B cell (primary cell): ENCODE measurements around the gene SMARCD3. TPM values are rescaled to one million over a fixed set of nuclear protein-coding genes. Genes with fewer than 3 reads are reported as not detected.

Source experiments
- ATAC-seq: fragments of 200-7000 bp; cut with Tn5 transposase; one replicate; pipeline ENCODE4 v1.10.0; 2021; ENCODE audit warnings: low read depth, mild to moderate bottlenecking, moderate number of reproducible peaks, moderate library complexity
- CTCF ChIA-PET: fragments of 350-600 bp; sonication (Branson Sonifier 250); formaldehyde crosslinking; loops from one replicate; lab custom pipeline; 2021; ENCODE audit warnings: antibody characterized with exemption, inconsistent platforms; lab: Charles Lee
- POLR2A ChIA-PET: fragments of 350-600 bp; sonication (Branson Sonifier 250); formaldehyde crosslinking; loops from one replicate; lab custom pipeline; 2021; ENCODE audit warnings: antibody characterized with exemption; lab: Charles Lee
- DNase-seq: peaks from one replicate; pipeline ENCODE4 v3.0.0; 2013
- H2AFZ ChIP-seq: 2 replicates; pipeline ENCODE4 v1.6.1; 2012; ENCODE audit warnings: mild to moderate bottlenecking, low read depth, low read length; ENCODE audit not compliant: insufficient read depth, poor library complexity, severe bottlenecking
- H3K27ac ChIP-seq, 2 donors: 1 replicate in 1 of 2; 2 replicates in 1 of 2; pipeline ENCODE4 v1.5.1; 2012 to 2013; ENCODE audit warnings: low read length in 2 of 2, mild to moderate bottlenecking in 2 of 2, moderate library complexity in 1 of 2
- H3K27me3 ChIP-seq, 4 experiments: fragments of 200-600 bp in 1 of 4; sonication (generic) in 1 of 4; replicated peaks in 1 of 4; 1 replicate in 2 of 4; 2 replicates in 2 of 4; pipeline versions ENCODE4 v1.6.1 to v1.7.0; 2013 to 2016; ENCODE audit warnings: low read length in 3 of 4, mild to moderate bottlenecking in 2 of 4, mixed read lengths in 1 of 4, moderate library complexity in 1 of 4; ENCODE audit not compliant: insufficient read depth in 4 of 4, control insufficient read depth in 3 of 4; ENCODE audit errors: control extremely low read depth in 1 of 4
- H3K36me3 ChIP-seq, 2 experiments: replicated peaks in 1 of 2; 1 replicate in 1 of 2; 2 replicates in 1 of 2; pipeline versions ENCODE4 v1.6.1 to v1.7.1; 2013; ENCODE audit warnings: low read length in 1 of 2; ENCODE audit not compliant: insufficient read depth in 2 of 2, control insufficient read depth in 1 of 2; ENCODE audit errors: control extremely low read depth in 1 of 2, extremely low read depth in 1 of 2
- H3K4me1 ChIP-seq, 2 donors: fragments of 200-600 bp in 1 of 2; sonication (generic) in 1 of 2; 1 replicate in 1 of 2; 2 replicates in 1 of 2; pipeline versions ENCODE4 v1.5.1 to v1.6.1; 2013 to 2017; ENCODE audit warnings: low read length in 2 of 2; ENCODE audit not compliant: control insufficient read depth in 2 of 2, insufficient read depth in 2 of 2
- H3K4me2 ChIP-seq: replicated peaks from 2 replicates; pipeline ENCODE3; 2012; ENCODE audit warnings: mild to moderate bottlenecking, low read depth, low read length; ENCODE audit not compliant: poor library complexity, severe bottlenecking
- H3K4me3 ChIP-seq, 5 experiments: fragments of 200-600 bp in 1 of 5; sonication (generic) in 1 of 5; 1 replicate in 3 of 5; 2 replicates in 2 of 5; pipeline versions ENCODE4 v1.5.1 to v1.7.0; 2011 to 2016; ENCODE audit warnings: low read length in 4 of 5, mild to moderate bottlenecking in 4 of 5, low read depth in 2 of 5, control low read depth in 1 of 5, moderate library complexity in 1 of 5; ENCODE audit not compliant: insufficient read depth in 1 of 5; ENCODE audit errors: control extremely low read depth in 1 of 5, extremely low read depth in 1 of 5
- H3K79me2 ChIP-seq: fragments of 200-600 bp; sonication (generic); one replicate; pipeline ENCODE4 v1.6.0; 2016; ENCODE audit warnings: low read length; ENCODE audit not compliant: control insufficient read depth, insufficient read depth
- H3K9ac ChIP-seq: fragments of 200-600 bp; sonication (generic); 2 replicates; pipeline ENCODE4 v1.6.1; 2017; ENCODE audit warnings: mild to moderate bottlenecking, low read length, moderate library complexity
- H3K9me3 ChIP-seq, 3 donors: one replicate each; pipeline versions ENCODE4 v1.6.1 to v1.7.1; 2013; ENCODE audit warnings: low read length in 2 of 3; ENCODE audit not compliant: control insufficient read depth in 2 of 3, insufficient read depth in 1 of 3; ENCODE audit errors: control extremely low read depth in 1 of 3
- H4K20me1 ChIP-seq: 2 replicates; pipeline ENCODE4 v1.6.0; 2012; ENCODE audit warnings: mild to moderate bottlenecking, low read length; ENCODE audit not compliant: insufficient read depth, control insufficient read depth, poor library complexity, severe bottlenecking
- H3K27ac Mint-ChIP-seq: one replicate; pipeline ENCODE4 v1.8.0; 2021; ENCODE audit warnings: mixed read lengths
- H3K27me3 Mint-ChIP-seq: one replicate; pipeline ENCODE4 v1.8.0; 2021; ENCODE audit warnings: mixed read lengths
- H3K4me1 Mint-ChIP-seq: one replicate; pipeline ENCODE4 v1.8.0; 2021; ENCODE audit warnings: mixed read lengths
- H3K4me3 Mint-ChIP-seq: one replicate; pipeline ENCODE4 v1.8.0; 2021; ENCODE audit warnings: mixed read lengths
- H3K9me3 Mint-ChIP-seq: one replicate; pipeline ENCODE4 v1.8.0; 2022; ENCODE audit warnings: mixed read lengths; ENCODE audit not compliant: insufficient read depth
- EZH2 ChIP-seq: IDR thresholded peaks from 2 replicates; pipeline ENCODE4 v1.6.1; 2012; ENCODE audit warnings: borderline replicate concordance, low read depth, mild to moderate bottlenecking, moderate library complexity, low read length; ENCODE audit not compliant: insufficient read depth, poor library complexity, severe bottlenecking
- WGBS: methylation state at CpG from one replicate; pipeline ENCODE4 v1.1.5; 2013; ENCODE audit warnings: missing lambda C conversion rate; ENCODE audit not compliant: insufficient coverage; 5-methylcytosine and 5-hydroxymethylcytosine counted together
- intact Hi-C: fragments of 100-400 bp; cut with micrococcal nuclease; formaldehyde crosslinking; loops from one replicate; pipeline ENCODE4 v1.10.0; 2022
- polyA plus RNA-seq: library from polyadenylated mRNA; depleted of rRNA; stranded (reverse); fragments of >200 nt; gene quantifications from 2 replicates; pipeline ENCODE4 v1.2.3, GENCODE V29; 2012
- total RNA-seq, 2 donors: library from RNA; stranded (reverse); fragments of 120-200 nt in 1 of 2; gene quantifications; 1 replicate in 1 of 2; 2 replicates in 1 of 2; pipeline versions ENCODE4 v1.2.3 to v1.2.4, GENCODE V29; 2013 to 2022
- TF ChIP-seq, protein P1 (sequence below): fragments of 200-600 bp; IDR thresholded peaks from one replicate; pipeline ENCODE4 v1.8.0; 2022; ENCODE audit warnings: antibody characterized with exemption, mild to moderate bottlenecking

The SMARCD3 gene
- total and polyA plus RNA-seq, 2 donors (not counting 1 experiment from before 2014, with no cell fraction given): 1.0 TPM; not detected in 1

DNA sequence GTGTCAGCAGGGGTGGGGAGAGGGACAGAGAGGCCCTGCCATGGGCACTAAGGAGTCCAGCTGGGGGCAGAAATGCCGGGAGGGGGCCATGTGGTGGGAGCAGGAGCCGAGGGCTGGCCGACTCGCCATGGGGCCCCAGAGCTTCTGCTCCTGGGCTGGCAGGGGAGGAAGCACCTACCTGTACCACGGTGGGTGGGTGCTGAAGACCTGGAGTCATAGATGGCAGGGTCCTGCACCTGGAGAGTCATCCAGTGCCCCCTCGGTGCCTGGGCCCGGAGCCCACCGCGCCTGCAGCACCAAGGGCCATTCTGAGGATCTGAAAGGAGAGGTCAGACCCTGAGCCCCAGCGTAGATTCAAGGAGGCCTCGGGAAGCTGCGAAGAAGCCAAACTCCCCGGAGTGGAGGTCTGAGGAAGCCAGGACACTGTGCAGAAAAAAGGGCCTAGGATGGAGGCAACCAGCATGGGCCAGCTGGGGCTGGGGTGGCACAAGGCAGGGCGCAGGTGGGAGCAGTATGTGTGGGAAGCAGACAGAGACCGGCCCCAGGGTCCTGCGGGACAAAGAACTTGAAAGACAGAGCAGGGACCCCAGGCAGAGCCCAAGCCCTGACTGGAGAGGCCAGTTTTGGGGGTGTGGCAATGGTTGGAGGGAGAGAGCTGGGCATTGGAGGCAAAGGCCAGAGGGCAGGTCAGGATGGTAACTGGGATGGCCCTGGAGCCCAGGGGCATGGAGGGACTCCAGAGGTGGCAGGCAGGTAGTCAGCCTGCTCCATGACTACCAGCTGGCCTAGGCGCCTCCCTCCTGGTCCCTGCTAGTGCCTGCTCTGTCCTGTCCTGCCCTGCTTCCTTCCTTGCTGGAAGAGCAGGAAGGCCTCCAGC is 26.7 kb upstream of the SMARCD3 start:
- H3K4me3 ChIP-seq: no peak overlapping the region
- peaks cover 4 to 11% of the 10 kb centered on the region in 2 donors for H3K4me1 ChIP-seq
- no peak overlapping the region for H3K4me2 ChIP-seq
- H3K79me2 ChIP-seq: no peaks in the 10 kb centered on the region
- Mint-ChIP-seq H3K4me3 (peak overlapping the region; percentile 57), H3K9me3 (no peaks in the 10 kb centered on the region), H3K27me3 (peaks cover 45% of the 10 kb centered on the region), H3K27ac (no peak overlapping the region), H3K4me1 (peaks cover 10% of the 10 kb centered on the region)
- H3K27me3 ChIP-seq: peaks cover 0 to 37% (median 5%) of the 10 kb centered on the region in 4 experiments
- peaks cover 0 to 3% (median 0%) of the 10 kb centered on the region in 3 donors for H3K9me3 ChIP-seq
- H3K36me3 ChIP-seq: no peaks in the 10 kb centered on the region
- intact Hi-C loops: no loop called here
- POLR2A ChIA-PET: no interaction called here
- H2AFZ ChIP-seq: no peak overlapping the region
- no peaks in the 10 kb centered on the region for H4K20me1 ChIP-seq
- no peak overlapping the region for H3K9ac ChIP-seq
- no peak overlapping the region for H3K27ac ChIP-seq
- TF ChIP-seq, protein P1, sequence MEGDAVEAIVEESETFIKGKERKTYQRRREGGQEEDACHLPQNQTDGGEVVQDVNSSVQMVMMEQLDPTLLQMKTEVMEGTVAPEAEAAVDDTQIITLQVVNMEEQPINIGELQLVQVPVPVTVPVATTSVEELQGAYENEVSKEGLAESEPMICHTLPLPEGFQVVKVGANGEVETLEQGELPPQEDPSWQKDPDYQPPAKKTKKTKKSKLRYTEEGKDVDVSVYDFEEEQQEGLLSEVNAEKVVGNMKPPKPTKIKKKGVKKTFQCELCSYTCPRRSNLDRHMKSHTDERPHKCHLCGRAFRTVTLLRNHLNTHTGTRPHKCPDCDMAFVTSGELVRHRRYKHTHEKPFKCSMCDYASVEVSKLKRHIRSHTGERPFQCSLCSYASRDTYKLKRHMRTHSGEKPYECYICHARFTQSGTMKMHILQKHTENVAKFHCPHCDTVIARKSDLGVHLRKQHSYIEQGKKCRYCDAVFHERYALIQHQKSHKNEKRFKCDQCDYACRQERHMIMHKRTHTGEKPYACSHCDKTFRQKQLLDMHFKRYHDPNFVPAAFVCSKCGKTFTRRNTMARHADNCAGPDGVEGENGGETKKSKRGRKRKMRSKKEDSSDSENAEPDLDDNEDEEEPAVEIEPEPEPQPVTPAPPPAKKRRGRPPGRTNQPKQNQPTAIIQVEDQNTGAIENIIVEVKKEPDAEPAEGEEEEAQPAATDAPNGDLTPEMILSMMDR: no peak
- TF ChIP-seq EZH2: no peak
- 92% methylated on average over 17 of the region's 17 CpGs for WGBS
- CTCF ChIA-PET: no interaction called here
- DNase-seq: no peak
- ATAC-seq: no peak

- Mint-ChIP-seq H3K9me3 (no peaks in the 10 kb centered on the region), H3K4me3 (peak overlapping the region; percentile 1), H3K27me3 (peaks cover 38% of the 10 kb centered on the region), H3K27ac (no peak overlapping the region), H3K4me1 (peaks cover 10% of the 10 kb centered on the region)
- WGBS: 60% methylated on average over 9 of the region's 9 CpGs
- peaks cover 0 to 33% (median 5%) of the 10 kb centered on the region in 4 experiments for H3K27me3 ChIP-seq
- H4K20me1 ChIP-seq: no peaks in the 10 kb centered on the region
- H3K9me3 ChIP-seq: peaks cover 0 to 3% (median 0%) of the 10 kb centered on the region in 3 donors
- no peaks in the 10 kb centered on the region for H3K79me2 ChIP-seq
- ATAC-seq (no peak), DNase-seq (no peak)
- H3K4me3 ChIP-seq: no peak overlapping the region
- POLR2A ChIA-PET: no interaction called here
- CTCF ChIA-PET: no interaction called here
- no peaks in the 10 kb centered on the region for H3K36me3 ChIP-seq
- no peak overlapping the region for H3K27ac ChIP-seq
- TF ChIP-seq, protein P1: no peak
- TF ChIP-seq EZH2: no peak
- no peak overlapping the region for H2AFZ ChIP-seq
- H3K9ac ChIP-seq: no peak overlapping the region
- peaks cover 4 to 11% of the 10 kb centered on the region in 2 donors for H3K4me1 ChIP-seq
- H3K4me2 ChIP-seq: no peak overlapping the region
- intact Hi-C loops: no loop called here
Observed at GRCh38 chr7:151274396-151274795, 25.9 kb upstream of the SMARCD3 start.
